GM12878 (cell line): ENCODE data around the gene RHEB.
A peak's percentile ranks its signal among the peaks of the same experiment; 100 is the strongest.

ENCODE experiments used
- IKZF1 ChIP-seq: fragments of 450-650 bp; conservative IDR thresholded peaks from 2 replicates; pipeline ENCODE4 v1.6.1; 2017; ENCODE audit warnings: antibody characterized with exemption, mild to moderate bottlenecking
- KDM1A ChIP-seq: fragments of 200-600 bp; sonication (generic); IDR thresholded peaks from 2 replicates; pipeline ENCODE4 v1.6.1; 2016; ENCODE audit warnings: borderline replicate concordance
- NRF1 ChIP-seq: conservative IDR thresholded peaks from 2 replicates; pipeline ENCODE4 v1.6.1; 2011; ENCODE audit warnings: mild to moderate bottlenecking, low read depth, low read length, improper control_type of control experiment
- TCF7 ChIP-seq: IDR thresholded peaks from 2 replicates; pipeline ENCODE4 v1.6.1; 2014; ENCODE audit warnings: antibody characterized with exemption, borderline replicate concordance
- TF ChIP-seq, protein P1 (sequence below), 3 experiments: IDR thresholded peaks in 2 of 3; conservative IDR thresholded peaks in 1 of 3; 2 replicates each; pipeline ENCODE4 v1.5.1; 2011; ENCODE audit warnings: low read depth in 3 of 3, low read length in 3 of 3, mild to moderate bottlenecking in 3 of 3, control low read depth in 2 of 3, moderate library complexity in 2 of 3, inconsistent platforms in 1 of 3, mixed read lengths in 1 of 3; ENCODE audit not compliant: control insufficient read depth in 2 of 3, insufficient read depth in 1 of 3; ENCODE audit errors: extremely low read depth in 1 of 3

DNA sequence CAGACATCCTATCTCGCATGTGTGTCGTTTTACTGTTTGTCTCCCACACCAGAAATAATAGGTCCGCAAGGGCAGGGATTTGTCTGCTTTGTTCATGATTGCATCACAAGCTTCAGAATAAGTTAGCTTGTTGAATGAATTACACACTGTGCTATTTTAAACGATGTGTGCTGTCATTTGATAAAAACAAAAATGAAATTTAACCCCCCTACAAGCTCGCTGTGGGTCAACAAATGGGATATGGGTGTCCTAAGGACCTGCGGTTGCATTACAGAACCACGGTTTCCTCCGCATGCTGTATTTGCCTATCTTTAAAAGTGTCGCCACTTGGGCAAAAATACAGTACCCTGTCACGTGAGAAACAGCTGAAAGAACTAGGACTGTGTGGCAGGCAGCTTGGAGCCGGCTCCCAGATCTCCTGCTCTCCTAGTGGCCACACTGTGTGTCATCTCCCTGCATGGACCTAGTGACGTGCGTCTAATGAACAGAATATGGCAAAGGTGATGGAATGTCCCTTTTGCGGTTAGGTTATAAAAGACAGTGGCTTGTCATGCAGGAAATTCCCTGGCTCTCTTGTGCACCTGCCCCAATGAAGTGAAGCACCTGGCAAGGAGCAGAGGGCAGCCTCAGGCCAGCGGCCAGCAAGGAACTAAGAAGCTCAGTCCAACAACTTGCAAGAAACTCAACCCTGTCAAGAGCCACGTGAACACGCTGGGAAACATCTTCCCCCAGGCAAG is 46.9 kb downstream of the RHEB start:
- TF ChIP-seq, protein P1, sequence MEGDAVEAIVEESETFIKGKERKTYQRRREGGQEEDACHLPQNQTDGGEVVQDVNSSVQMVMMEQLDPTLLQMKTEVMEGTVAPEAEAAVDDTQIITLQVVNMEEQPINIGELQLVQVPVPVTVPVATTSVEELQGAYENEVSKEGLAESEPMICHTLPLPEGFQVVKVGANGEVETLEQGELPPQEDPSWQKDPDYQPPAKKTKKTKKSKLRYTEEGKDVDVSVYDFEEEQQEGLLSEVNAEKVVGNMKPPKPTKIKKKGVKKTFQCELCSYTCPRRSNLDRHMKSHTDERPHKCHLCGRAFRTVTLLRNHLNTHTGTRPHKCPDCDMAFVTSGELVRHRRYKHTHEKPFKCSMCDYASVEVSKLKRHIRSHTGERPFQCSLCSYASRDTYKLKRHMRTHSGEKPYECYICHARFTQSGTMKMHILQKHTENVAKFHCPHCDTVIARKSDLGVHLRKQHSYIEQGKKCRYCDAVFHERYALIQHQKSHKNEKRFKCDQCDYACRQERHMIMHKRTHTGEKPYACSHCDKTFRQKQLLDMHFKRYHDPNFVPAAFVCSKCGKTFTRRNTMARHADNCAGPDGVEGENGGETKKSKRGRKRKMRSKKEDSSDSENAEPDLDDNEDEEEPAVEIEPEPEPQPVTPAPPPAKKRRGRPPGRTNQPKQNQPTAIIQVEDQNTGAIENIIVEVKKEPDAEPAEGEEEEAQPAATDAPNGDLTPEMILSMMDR (IDR thresholded peaks at IDR 0.05 in 2 of 3, conservative IDR thresholded peaks at IDR 0.05 in 1 of 3; ENCODE audit: control insufficient read depth in 2 of 3, extremely low read depth in 1 of 3, insufficient read depth in 1 of 3, low read depth in 3 of 3, low read length in 3 of 3), result peak in 2 of 3 experiments; percentile 5 to 7; a peak in 2 of 6 replicates
- TF ChIP-seq NRF1, result no peak
- TF ChIP-seq KDM1A, result no peak
- TF ChIP-seq TCF7, result 0 out of 2 replicates have a peak, but pooled peaks have one; percentile 47
- TF ChIP-seq IKZF1, result peak; percentile 97
